ENCODE results near the gene PLET1. TPM values are rescaled to one million over a fixed set of nuclear protein-coding genes. Genes with fewer than 3 reads are reported as not detected.

Gene PLET1
- total and polyA plus RNA-seq, 2 of the 8 experiments (the other 6 are each of a cell fraction or from before 2014, with no cell fraction given): not detected

GRCh38 chr11:112310419-112310818, 49.8 kb upstream of the PLET1 start (continued):
- TF ChIP-seq CHD7 (IDR thresholded peaks at IDR 0.05; ENCODE audit: insufficient replicate concordance, low read length): no peak
- no peak for TF ChIP-seq RXRA (IDR thresholded peaks at IDR 0.05; ENCODE audit: insufficient read depth, low read depth, low read length)
- TF ChIP-seq KDM1A (IDR thresholded peaks at IDR 0.05; ENCODE audit: borderline replicate concordance, low read length): no peak
- no peak for TF ChIP-seq TAF1 (IDR thresholded peaks at IDR 0.05; ENCODE audit: low read depth, low read length)
- TF ChIP-seq KDM4A (IDR thresholded peaks at IDR 0.05; ENCODE audit: low read depth, low read length, severe bottlenecking): no peak
- no peak for TF ChIP-seq RBBP5 (IDR thresholded peaks at IDR 0.05; ENCODE audit: borderline replicate concordance, low read depth, low read length)
- TF ChIP-seq SAP30 (IDR thresholded peaks at IDR 0.05; ENCODE audit: insufficient read depth, insufficient replicate concordance, low read length): no peak
- TF ChIP-seq E2F6 (IDR thresholded peaks at IDR 0.05): no peak
- TF ChIP-seq ATF3 (IDR thresholded peaks at IDR 0.05; ENCODE audit: insufficient read depth, low read depth, low read length): no peak
- no peak for TF ChIP-seq CBX5 (IDR thresholded peaks at IDR 0.05; ENCODE audit: low read depth, low read length)
